ENCODE data around the gene TDO2. TPM values are rescaled to one million over a fixed set of nuclear protein-coding genes. Genes with fewer than 3 reads are reported as not detected.
A peak's percentile ranks its signal among the peaks of the same experiment; 100 is the strongest.
"Not testable (repeated sequence)": the region's sequence is repeated elsewhere in the genome, so short reads cannot be mapped to it uniquely, and the experiment has no call there.

The TDO2 gene
- total and polyA plus RNA-seq, 8 donors: 7.4 to 52.4 (median 29.8) TPM

DNA sequence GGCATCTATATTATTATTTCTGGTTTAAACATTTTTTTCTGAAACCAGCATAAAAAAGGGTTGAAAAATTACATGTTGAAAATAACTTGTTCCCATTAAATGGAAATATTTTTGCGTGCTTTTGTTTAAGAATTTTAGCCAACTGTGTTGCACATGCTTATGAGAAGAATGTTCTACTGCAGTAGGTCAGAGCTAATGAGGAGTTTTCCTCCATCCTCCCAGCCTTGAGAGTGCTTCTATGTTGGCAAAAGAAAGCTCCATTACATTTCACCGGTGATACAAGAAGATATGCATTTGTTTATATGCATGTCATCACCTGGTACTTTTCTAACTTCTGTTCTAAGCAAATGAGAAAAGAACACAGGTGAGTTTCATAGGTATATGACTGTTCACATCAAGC is 13.6 kb upstream of the TDO2 start:
- Histone ChIP-seq H3K4me1 (no peaks in the 10 kb centered on the region), H3K27ac (no peak overlapping the region), H3K9me3 (no peaks in the 10 kb centered on the region), H3K27me3 (no peaks in the 10 kb centered on the region), H3K4me3 (no peak overlapping the region), H3K36me3 (no peaks in the 10 kb centered on the region)
- intact Hi-C loops (cut with DNase I): no loop called here
- no peak for DNase-seq
- no peak for TF ChIP-seq CTCF (IDR thresholded peaks at IDR 0.05)
- ATAC-seq: no peak

DNA sequence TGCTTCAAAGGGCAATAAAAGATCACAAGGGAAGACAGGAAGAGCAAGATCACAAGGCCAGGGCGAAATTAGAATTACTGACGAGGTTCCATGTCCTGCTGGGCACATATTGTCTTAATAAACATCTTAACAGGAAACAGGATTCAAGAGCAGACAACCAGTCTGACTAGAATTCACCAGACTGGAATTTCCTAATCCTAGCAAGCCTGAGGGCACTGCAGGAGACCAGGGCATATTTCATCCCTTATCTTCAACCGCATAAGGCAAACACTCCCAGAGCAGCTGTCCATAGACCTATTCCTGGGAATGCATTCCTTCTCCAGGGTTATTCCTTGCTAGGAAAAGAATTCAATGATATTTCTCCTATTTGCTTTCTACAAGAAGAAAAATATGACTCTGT is 12.4 kb upstream of the TDO2 start:
- ATAC-seq (no peak), DNase-seq (no peak)
- no peak for TF ChIP-seq CTCF (IDR thresholded peaks at IDR 0.05)
- Histone ChIP-seq H3K27me3 (no peaks in the 10 kb centered on the region), H3K36me3 (no peaks in the 10 kb centered on the region), H3K9me3 (no peaks in the 10 kb centered on the region), H3K4me3 (no peak overlapping the region), H3K4me1 (no peaks in the 10 kb centered on the region), H3K27ac (no peak overlapping the region)
- intact Hi-C loops (cut with DNase I): no loop called here

- DNase-seq; H3K4me3 ChIP-seq; H3K27ac ChIP-seq; H3K4me1 ChIP-seq; H3K27me3 ChIP-seq; H3K9me3 ChIP-seq; H3K36me3 ChIP-seq; intact Hi-C loops (cut with DNase I); ATAC-seq: not testable (repeated sequence)
Measured at GRCh38 chr4:155898371-155898770, 5.1 kb upstream of the TDO2 start.

DNA sequence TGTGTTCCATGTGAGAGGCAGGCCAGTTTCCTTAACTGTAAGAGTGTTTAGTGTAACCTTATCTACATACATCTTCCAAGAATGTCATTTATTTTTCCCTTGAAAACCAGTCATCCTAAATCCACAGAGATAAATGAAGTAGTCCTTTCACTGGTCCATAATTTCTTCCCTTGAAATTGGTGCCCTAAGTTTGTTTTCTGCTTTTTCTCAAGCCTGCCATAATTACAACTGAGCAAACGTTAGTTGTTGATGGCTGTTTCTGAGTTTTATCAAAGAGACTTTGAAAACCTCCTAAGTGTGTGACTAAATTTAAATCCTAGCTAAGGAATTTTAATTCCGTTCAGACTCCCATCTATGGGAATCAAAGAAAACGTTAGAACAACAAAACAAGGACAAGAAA is 3.6 kb upstream of the TDO2 start:
- Histone ChIP-seq H3K4me3 (no peak overlapping the region), H3K9me3 (peaks cover 0 to 5% of the 10 kb centered on the region in 2 donors), H3K27ac (no peak overlapping the region), H3K4me1 (no peaks in the 10 kb centered on the region), H3K36me3 (no peaks in the 10 kb centered on the region), H3K27me3 (no peaks in the 10 kb centered on the region)
- no peak for DNase-seq
- ATAC-seq: no peak
- no peak for TF ChIP-seq CTCF (IDR thresholded peaks at IDR 0.05)
- intact Hi-C loops (cut with DNase I): no loop called here

DNA sequence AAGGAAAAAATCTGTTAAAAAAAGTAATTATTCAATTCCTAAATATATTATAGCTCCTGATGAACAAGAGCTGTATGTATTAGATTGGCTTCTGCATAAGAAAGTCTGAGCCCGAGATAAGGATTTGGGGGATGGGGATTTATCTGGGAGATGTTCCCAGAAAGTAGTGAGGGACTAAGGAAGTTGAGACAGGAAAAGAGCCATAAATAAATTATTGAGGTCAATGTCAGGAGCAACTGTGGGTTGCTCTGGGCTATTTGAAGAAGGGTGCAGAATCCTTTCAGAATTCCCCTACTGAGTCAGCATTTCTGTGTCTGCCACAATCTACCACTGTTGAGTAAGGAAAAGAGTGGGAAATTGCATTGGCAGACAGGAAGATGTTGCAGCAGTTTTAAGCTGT is 3.1 kb upstream of the TDO2 start:
- H3K9me3 ChIP-seq: peaks cover 0 to 5% of the 10 kb centered on the region in 2 donors
- no peaks in the 10 kb centered on the region for H3K4me1 ChIP-seq
- no peak overlapping the region for H3K4me3 ChIP-seq
- DNase-seq (peak in 1 of 4 donors; percentile 52), ATAC-seq (peak; percentile 58)
- no peaks in the 10 kb centered on the region for H3K36me3 ChIP-seq
- H3K27me3 ChIP-seq: no peaks in the 10 kb centered on the region
- intact Hi-C loops (cut with DNase I): no loop called here
- H3K27ac ChIP-seq: peak overlapping the region in 1 of 2 donors; percentile 14
- TF ChIP-seq CTCF (IDR thresholded peaks at IDR 0.05): no peak

- no peak for DNase-seq
- Histone ChIP-seq H3K4me1 (no peaks in the 10 kb centered on the region), H3K36me3 (no peaks in the 10 kb centered on the region), H3K4me3 (no peak overlapping the region), H3K27me3 (no peaks in the 10 kb centered on the region), H3K9me3 (peaks cover 0 to 5% of the 10 kb centered on the region in 2 donors), H3K27ac (peak overlapping the region in 1 of 2 donors; percentile 14)
- ATAC-seq: no peak
- no peak for TF ChIP-seq CTCF (IDR thresholded peaks at IDR 0.05)
- intact Hi-C loops (cut with DNase I): no loop called here
Measured at GRCh38 chr4:155901013-155901412, 2.5 kb upstream of the TDO2 start.

All from left lung (tissue), 10 donors.